A673 (cell line): ENCODE data around the gene AJAP1. TPM values are rescaled to one million over a fixed set of nuclear protein-coding genes. Genes with fewer than 3 reads are reported as not detected.

ENCODE experiments used
- BruUV-seq: library from RNA; stranded (reverse); fragments of 400-500 nt; replicated peaks from 2 replicates; lab custom pipeline; 2021; lab: Mats Ljungman, UMichigan
- CTCF ChIA-PET: fragments of 300-600 bp; sonication (Branson Sonifier 250); formaldehyde crosslinking; loops from one replicate; lab custom pipeline; 2022; ENCODE audit warnings: antibody characterized with exemption; lab: Charles Lee
- POLR2A ChIA-PET: fragments of 300-600 bp; sonication (Branson Sonifier 250); formaldehyde crosslinking; loops from one replicate; lab custom pipeline; 2022; ENCODE audit warnings: antibody characterized with exemption; ENCODE audit not compliant: low non-redundant PET; lab: Charles Lee
- DNase-seq: peaks from one replicate; pipeline ENCODE4 v3.0.0-alpha.2; 2015; ENCODE audit warnings: low spot score
- H3K27ac ChIP-seq: fragments of 200-600 bp; sonication (generic); 2 replicates; pipeline ENCODE4 v1.5.1; 2016; ENCODE audit warnings: mixed run types, low read depth, mild to moderate bottlenecking, mixed read lengths, antibody characterized with exemption, low read length; ENCODE audit not compliant: poor library complexity, severe bottlenecking
- H3K27me3 ChIP-seq: fragments of 200-600 bp; sonication (generic); replicated peaks from 2 replicates; pipeline ENCODE4 v1.6.1; 2017; ENCODE audit warnings: mixed run types, low read depth, mild to moderate bottlenecking, mixed read lengths, antibody characterized with exemption, low read length; ENCODE audit not compliant: insufficient read depth, poor library complexity
- H3K36me3 ChIP-seq: fragments of 200-600 bp; sonication (generic); 2 replicates; pipeline ENCODE4 v1.6.1; 2016; ENCODE audit warnings: mixed run types, mild to moderate bottlenecking, mixed read lengths, antibody characterized with exemption, low read length; ENCODE audit not compliant: insufficient read depth, poor library complexity, severe bottlenecking
- H3K4me1 ChIP-seq: fragments of 200-600 bp; sonication (generic); 2 replicates; pipeline ENCODE4 v1.6.1; 2017; ENCODE audit warnings: mixed run types, mild to moderate bottlenecking, mixed read lengths, antibody characterized with exemption, low read length; ENCODE audit not compliant: insufficient read depth, poor library complexity, severe bottlenecking
- H3K4me3 ChIP-seq: fragments of 200-600 bp; sonication (generic); 2 replicates; pipeline ENCODE4 v1.5.1; 2016; ENCODE audit warnings: low read depth, mixed run types, mild to moderate bottlenecking, mixed read lengths, low read length; ENCODE audit not compliant: poor library complexity, severe bottlenecking
- H3K9me3 ChIP-seq: fragments of 200-600 bp; sonication (generic); 2 replicates; pipeline ENCODE4 v1.6.1; 2016; ENCODE audit warnings: mixed run types, low read depth, mild to moderate bottlenecking, mixed read lengths, antibody characterized with exemption, low read length; ENCODE audit not compliant: poor library complexity, severe bottlenecking
- EZH2 ChIP-seq: fragments of 200-600 bp; sonication (generic); IDR thresholded peaks from 2 replicates; pipeline ENCODE4 v1.6.1; 2017; ENCODE audit warnings: borderline replicate concordance, low read depth, mild to moderate bottlenecking, mixed read lengths, antibody characterized with exemption, low read length; ENCODE audit not compliant: poor library complexity, severe bottlenecking
- intact Hi-C: fragments of 100-400 bp; cut with micrococcal nuclease; formaldehyde crosslinking; loops from one replicate; pipeline ENCODE4 v1.10.0; 2022; ENCODE audit not compliant: unreplicated experiment
- total RNA-seq: library from RNA; stranded (reverse); gene quantifications from 2 replicates; pipeline ENCODE4 v1.2.3, GENCODE V29; 2021
- TF ChIP-seq, protein P1 (sequence below): fragments of 300-800, 200-600 bp; sonication (generic); conservative IDR thresholded peaks from 2 replicates; pipeline ENCODE4 v1.5.1; 2017; ENCODE audit warnings: low read depth, mild to moderate bottlenecking, antibody characterized with exemption, low read length, moderate library complexity, mixed read lengths

Gene AJAP1
- total RNA-seq, 1 experiment from 2014 or later, result not detected

DNA sequence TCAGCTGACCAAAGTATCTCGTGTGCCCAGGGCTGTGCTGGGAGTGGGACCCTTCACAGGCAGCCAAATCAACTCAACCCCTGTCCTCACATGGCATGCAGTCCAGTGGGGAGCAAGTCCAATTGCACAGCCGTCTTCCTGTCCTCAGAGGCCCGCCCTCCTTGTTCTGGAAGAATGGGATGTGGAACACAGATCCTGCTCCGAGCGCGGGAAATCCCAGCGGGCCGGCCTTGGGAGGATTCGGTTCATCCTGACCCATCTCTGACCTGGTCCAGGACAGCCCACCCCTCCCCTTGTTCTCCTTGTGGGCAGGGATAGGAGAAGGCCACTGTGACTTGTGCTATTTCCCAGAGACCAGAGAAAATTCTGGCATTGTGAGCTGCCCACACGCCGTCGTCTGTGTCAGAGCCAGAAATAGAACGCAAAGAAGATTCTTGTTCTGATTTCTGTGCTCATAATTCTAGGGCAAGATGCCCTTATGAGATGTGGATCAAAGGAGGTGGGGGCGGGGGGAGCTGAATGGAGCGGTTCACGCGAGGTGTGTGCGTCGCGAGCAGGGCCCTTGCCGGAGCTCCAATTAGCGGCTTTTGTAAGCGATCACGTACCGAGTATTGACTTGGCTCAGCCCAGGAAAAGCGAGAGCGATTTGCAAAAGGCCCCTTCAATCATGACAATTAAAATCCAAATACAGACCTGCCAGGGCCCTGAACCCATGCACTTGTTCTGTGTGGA lies 79.2 kb downstream of the AJAP1 start:
- Histone ChIP-seq H3K4me1 (no peaks in the 10 kb centered on the region), H3K27me3 (no peaks in the 10 kb centered on the region), H3K4me3 (no peak overlapping the region), H3K9me3 (peaks cover 4% of the 10 kb centered on the region), H3K27ac (no peak overlapping the region), H3K36me3 (no peaks in the 10 kb centered on the region)
- ChIA-PET CTCF (no interaction called here), POLR2A (no interaction called here)
- no peak for TF ChIP-seq EZH2
- TF ChIP-seq, protein P1, sequence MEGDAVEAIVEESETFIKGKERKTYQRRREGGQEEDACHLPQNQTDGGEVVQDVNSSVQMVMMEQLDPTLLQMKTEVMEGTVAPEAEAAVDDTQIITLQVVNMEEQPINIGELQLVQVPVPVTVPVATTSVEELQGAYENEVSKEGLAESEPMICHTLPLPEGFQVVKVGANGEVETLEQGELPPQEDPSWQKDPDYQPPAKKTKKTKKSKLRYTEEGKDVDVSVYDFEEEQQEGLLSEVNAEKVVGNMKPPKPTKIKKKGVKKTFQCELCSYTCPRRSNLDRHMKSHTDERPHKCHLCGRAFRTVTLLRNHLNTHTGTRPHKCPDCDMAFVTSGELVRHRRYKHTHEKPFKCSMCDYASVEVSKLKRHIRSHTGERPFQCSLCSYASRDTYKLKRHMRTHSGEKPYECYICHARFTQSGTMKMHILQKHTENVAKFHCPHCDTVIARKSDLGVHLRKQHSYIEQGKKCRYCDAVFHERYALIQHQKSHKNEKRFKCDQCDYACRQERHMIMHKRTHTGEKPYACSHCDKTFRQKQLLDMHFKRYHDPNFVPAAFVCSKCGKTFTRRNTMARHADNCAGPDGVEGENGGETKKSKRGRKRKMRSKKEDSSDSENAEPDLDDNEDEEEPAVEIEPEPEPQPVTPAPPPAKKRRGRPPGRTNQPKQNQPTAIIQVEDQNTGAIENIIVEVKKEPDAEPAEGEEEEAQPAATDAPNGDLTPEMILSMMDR, result no peak
- no TSS peak for BruUV-seq
- no peak for DNase-seq
- intact Hi-C loops, result no loop called here

DNA sequence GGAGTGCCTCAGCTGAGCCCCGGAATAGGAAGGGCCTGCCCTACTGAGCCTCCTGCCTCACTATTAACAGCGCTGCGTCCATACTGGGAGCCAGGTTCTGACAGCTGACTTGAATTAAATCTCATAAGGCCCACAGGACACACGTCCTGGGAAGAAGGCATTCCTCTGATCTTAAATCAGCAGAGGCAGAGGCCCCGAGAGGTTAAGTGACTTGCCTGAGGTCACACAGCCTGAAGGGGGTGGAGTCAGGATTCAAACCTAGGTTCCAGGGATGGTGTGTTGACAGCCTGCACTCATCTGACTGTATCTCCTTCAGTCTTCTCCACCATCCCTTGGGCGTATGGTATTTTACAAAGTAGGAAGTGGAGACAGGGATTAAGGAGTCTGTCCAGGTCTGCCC lies 79.8 kb downstream of the AJAP1 start:
- DNase-seq, result no peak
- CTCF ChIA-PET, result no interaction called here
- H3K27me3 ChIP-seq, result no peaks in the 10 kb centered on the region
- H3K9me3 ChIP-seq, result peaks cover 4% of the 10 kb centered on the region
- no peaks in the 10 kb centered on the region for H3K4me1 ChIP-seq
- no TSS peak for BruUV-seq
- H3K36me3 ChIP-seq, result no peaks in the 10 kb centered on the region
- no peak overlapping the region for H3K4me3 ChIP-seq
- no peak for TF ChIP-seq EZH2
- TF ChIP-seq, protein P1, result no peak
- POLR2A ChIA-PET, result no interaction called here
- intact Hi-C loops, result no loop called here
- H3K27ac ChIP-seq, result no peak overlapping the region

DNA sequence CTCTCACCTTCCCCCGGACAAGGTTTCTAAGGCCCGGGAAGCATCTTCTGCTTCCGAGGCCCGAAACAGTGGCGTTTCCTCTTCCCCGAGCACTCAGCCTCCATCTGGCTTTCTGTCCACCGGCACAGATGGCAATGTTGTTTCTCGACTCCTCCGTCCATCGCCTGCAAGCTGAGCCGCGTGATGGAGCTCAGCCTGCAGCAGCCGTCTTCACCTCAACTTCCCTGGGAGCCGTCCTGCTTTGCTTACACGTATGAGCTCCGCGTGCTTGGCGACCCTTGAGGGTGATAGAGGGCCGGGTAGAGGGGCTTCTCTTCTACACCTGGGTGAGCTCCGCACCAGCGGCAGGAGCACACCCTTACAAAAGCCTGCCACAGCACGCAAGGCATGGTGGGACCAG lies 80.4 kb downstream of the AJAP1 start:
- H3K9me3 ChIP-seq, result peaks cover 4% of the 10 kb centered on the region
- no peaks in the 10 kb centered on the region for H3K27me3 ChIP-seq
- no peak for DNase-seq
- POLR2A ChIA-PET, result no interaction called here
- BruUV-seq, result no TSS peak
- TF ChIP-seq EZH2, result no peak
- TF ChIP-seq, protein P1, result no peak
- no peaks in the 10 kb centered on the region for H3K4me1 ChIP-seq
- CTCF ChIA-PET, result no interaction called here
- no peak overlapping the region for H3K4me3 ChIP-seq
- no peak overlapping the region for H3K27ac ChIP-seq
- H3K36me3 ChIP-seq, result no peaks in the 10 kb centered on the region
- intact Hi-C loops, result no loop called here
